ENCODE measurements around the gene NRG3.

DNA sequence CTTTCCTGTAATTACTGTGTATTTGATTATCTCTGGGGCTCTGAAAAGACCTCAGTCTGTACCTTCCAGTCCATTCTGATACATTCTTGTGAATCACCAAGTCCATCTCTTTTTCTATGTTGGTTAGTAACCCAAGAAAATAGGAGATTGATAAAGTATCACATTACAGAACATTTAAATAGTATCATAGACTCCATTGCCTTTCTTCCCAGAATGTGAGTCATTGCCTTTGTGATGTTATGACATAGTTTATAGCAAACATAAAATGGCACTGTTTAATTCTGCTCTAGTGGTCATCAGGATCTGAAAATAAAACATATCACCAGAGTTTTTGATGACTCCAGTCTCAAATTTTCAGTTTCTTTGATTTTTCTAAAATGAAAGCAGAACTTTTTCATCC lies 78.4 kb downstream of the NRG3 start:
- TF ChIP-seq, protein P1, sequence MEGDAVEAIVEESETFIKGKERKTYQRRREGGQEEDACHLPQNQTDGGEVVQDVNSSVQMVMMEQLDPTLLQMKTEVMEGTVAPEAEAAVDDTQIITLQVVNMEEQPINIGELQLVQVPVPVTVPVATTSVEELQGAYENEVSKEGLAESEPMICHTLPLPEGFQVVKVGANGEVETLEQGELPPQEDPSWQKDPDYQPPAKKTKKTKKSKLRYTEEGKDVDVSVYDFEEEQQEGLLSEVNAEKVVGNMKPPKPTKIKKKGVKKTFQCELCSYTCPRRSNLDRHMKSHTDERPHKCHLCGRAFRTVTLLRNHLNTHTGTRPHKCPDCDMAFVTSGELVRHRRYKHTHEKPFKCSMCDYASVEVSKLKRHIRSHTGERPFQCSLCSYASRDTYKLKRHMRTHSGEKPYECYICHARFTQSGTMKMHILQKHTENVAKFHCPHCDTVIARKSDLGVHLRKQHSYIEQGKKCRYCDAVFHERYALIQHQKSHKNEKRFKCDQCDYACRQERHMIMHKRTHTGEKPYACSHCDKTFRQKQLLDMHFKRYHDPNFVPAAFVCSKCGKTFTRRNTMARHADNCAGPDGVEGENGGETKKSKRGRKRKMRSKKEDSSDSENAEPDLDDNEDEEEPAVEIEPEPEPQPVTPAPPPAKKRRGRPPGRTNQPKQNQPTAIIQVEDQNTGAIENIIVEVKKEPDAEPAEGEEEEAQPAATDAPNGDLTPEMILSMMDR (IDR thresholded peaks at IDR 0.05), result no peak
- TF ChIP-seq POLR2A (IDR thresholded peaks at IDR 0.05), result no peak
- no peak for TF ChIP-seq EP300 (IDR thresholded peaks at IDR 0.05)

Data from ovary (tissue), 3 donors.